SKM-1 (cell line): ENCODE results near the gene ABLIM2.

Source experiments
- DNase-seq: peaks from one replicate; lab custom pipeline; 2025; ENCODE audit not compliant: unreplicated experiment; lab: John Stamatoyannopoulos, UW

Gene ABLIM2

DNA sequence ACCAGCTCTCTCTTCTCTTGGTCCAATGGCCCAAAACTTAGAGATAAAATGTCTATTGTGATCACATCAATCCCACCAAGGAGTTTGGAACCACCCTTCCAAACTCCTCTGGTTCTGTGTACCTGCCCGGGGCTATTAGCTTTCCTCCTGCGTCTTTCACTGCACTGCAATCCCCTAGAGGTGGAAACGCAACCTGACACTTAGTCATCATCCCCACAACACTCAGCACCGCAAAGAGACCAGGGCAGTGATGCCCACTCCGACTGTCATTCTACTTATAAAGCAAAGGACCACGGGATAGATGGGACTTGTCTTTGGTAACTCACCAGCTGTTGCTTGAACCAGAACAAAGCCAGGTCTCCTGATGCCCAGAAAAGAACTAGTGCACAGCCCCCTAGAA, 240.9 kb downstream of the ABLIM2 start:
- DNase-seq = no peak

- no peak for DNase-seq
Measured at GRCh38 chr4:7915875-7916242, 242.8 kb downstream of the ABLIM2 start.
